ENCODE results near the gene GSTT4.

Gene GSTT4

GRCh38 chr22:24039046-24039445, 33.8 kb upstream of the GSTT4 start:
- no peak for TF ChIP-seq SIN3A (IDR thresholded peaks at IDR 0.05; ENCODE audit: borderline replicate concordance, insufficient read depth, low read length)
- TF ChIP-seq FOXP2 (optimal IDR thresholded peaks at IDR 0.05; ENCODE audit: borderline replicate concordance, extremely low read depth, extremely low read length, insufficient read depth), result no peak
- no peak for TF ChIP-seq POLR2AphosphoS5 (IDR thresholded peaks at IDR 0.05; ENCODE audit: low read depth, low read length)
- no peak for TF ChIP-seq REST (IDR thresholded peaks at IDR 0.05; ENCODE audit: insufficient read depth in 1 of 2, low read depth in 2 of 2, low read length in 2 of 2)
- no peak for TF ChIP-seq TAF1 (IDR thresholded peaks at IDR 0.05; ENCODE audit: borderline replicate concordance, insufficient read depth, low read length)

GRCh38 chr22:24037851-24038765, 32.9 kb upstream of the GSTT4 start:
- TF ChIP-seq REST (IDR thresholded peaks at IDR 0.05; ENCODE audit: insufficient read depth in 1 of 2, low read depth in 2 of 2, low read length in 2 of 2) (no peak), SIN3A (IDR thresholded peaks at IDR 0.05; ENCODE audit: borderline replicate concordance, insufficient read depth, low read length) (no peak)

- TF ChIP-seq SIN3A (IDR thresholded peaks at IDR 0.05; ENCODE audit: borderline replicate concordance, insufficient read depth, low read length), result no peak
Observed at GRCh38 chr22:24035296-24035695, 30.0 kb upstream of the GSTT4 start.

- no peak for TF ChIP-seq TAF1 (IDR thresholded peaks at IDR 0.05; ENCODE audit: borderline replicate concordance, insufficient read depth, low read length)
- TF ChIP-seq REST (IDR thresholded peaks at IDR 0.05; ENCODE audit: insufficient read depth in 1 of 2, low read depth in 2 of 2, low read length in 2 of 2), result no peak
- TF ChIP-seq FOXP2 (optimal IDR thresholded peaks at IDR 0.05; ENCODE audit: borderline replicate concordance, extremely low read depth, extremely low read length, insufficient read depth), result no peak
- no peak for TF ChIP-seq SIN3A (IDR thresholded peaks at IDR 0.05; ENCODE audit: borderline replicate concordance, insufficient read depth, low read length)
- no peak for TF ChIP-seq POLR2AphosphoS5 (IDR thresholded peaks at IDR 0.05; ENCODE audit: low read depth, low read length)
Observed at GRCh38 chr22:24033731-24034130, 28.5 kb upstream of the GSTT4 start.

GRCh38 chr22:24030186-24030702, 25.0 kb upstream of the GSTT4 start:
- no peak for TF ChIP-seq REST (IDR thresholded peaks at IDR 0.05; ENCODE audit: insufficient read depth in 1 of 2, low read depth in 2 of 2, low read length in 2 of 2)
- no peak for TF ChIP-seq TAF1 (IDR thresholded peaks at IDR 0.05; ENCODE audit: borderline replicate concordance, insufficient read depth, low read length)
- no peak for TF ChIP-seq POLR2AphosphoS5 (IDR thresholded peaks at IDR 0.05; ENCODE audit: low read depth, low read length)

Measured in PFSK-1 (cell line).